HG03469 (cell line): ENCODE data around the gene PRKCH.
A peak's percentile ranks its signal among the peaks of the same experiment; 100 is the strongest.
"Not testable (repeated sequence)": the region's sequence is repeated elsewhere in the genome, so short reads cannot be mapped to it uniquely, and the experiment has no call there.

ENCODE experiments used
- ATAC-seq: cut with Tn5 transposase; IDR thresholded peaks from one replicate; pipeline ENCODE4 v1.9.1; 2021; ENCODE audit warnings: mild to moderate bottlenecking, moderate library complexity, moderate number of reproducible peaks; ENCODE audit not compliant: unreplicated experiment

Gene PRKCH

GRCh38 chr14:61451891-61452400 lies 130.6 kb downstream of the PRKCH start:
- no peak for ATAC-seq

- ATAC-seq: no peak
Observed at GRCh38 chr14:61452452-61452851, 131.1 kb downstream of the PRKCH start.

- no peak for ATAC-seq
Observed at GRCh38 chr14:61453103-61453767, 131.9 kb downstream of the PRKCH start.

- ATAC-seq: no peak
Observed at GRCh38 chr14:61454545-61454944, 133.2 kb downstream of the PRKCH start.

GRCh38 chr14:61455351-61455750 lies 134.0 kb downstream of the PRKCH start:
- no peak for ATAC-seq

- peak; percentile 56 for ATAC-seq
Observed at GRCh38 chr14:61456720-61457119, 135.3 kb downstream of the PRKCH start.

- no peak for ATAC-seq
Observed at GRCh38 chr14:61458766-61459165, 137.4 kb downstream of the PRKCH start.

GRCh38 chr14:61459229-61459628 lies 137.8 kb downstream of the PRKCH start:
- ATAC-seq: no peak

GRCh38 chr14:61460063-61460462 lies 138.7 kb downstream of the PRKCH start:
- ATAC-seq: no peak

- ATAC-seq: no peak
Observed at GRCh38 chr14:61460718-61461611, 139.6 kb downstream of the PRKCH start.

- no peak for ATAC-seq
Observed at GRCh38 chr14:61461808-61462275, 140.5 kb downstream of the PRKCH start.

- ATAC-seq: no peak
Observed at GRCh38 chr14:61462566-61463193, 141.3 kb downstream of the PRKCH start.

- no peak for ATAC-seq
Observed at GRCh38 chr14:61463664-61464285, 142.4 kb downstream of the PRKCH start.

- not testable (repeated sequence) for ATAC-seq
Observed at GRCh38 chr14:61464539-61465320, 143.4 kb downstream of the PRKCH start.

GRCh38 chr14:61466249-61466904 lies 145.0 kb downstream of the PRKCH start:
- ATAC-seq: no peak

- ATAC-seq: no peak
Observed at GRCh38 chr14:61466905-61467280, 145.5 kb downstream of the PRKCH start.

GRCh38 chr14:61467296-61467695 lies 145.9 kb downstream of the PRKCH start:
- ATAC-seq: no peak

- ATAC-seq: no peak
Observed at GRCh38 chr14:61468063-61468825, 146.9 kb downstream of the PRKCH start.

- ATAC-seq: no peak
Observed at GRCh38 chr14:61469781-61470180, 148.4 kb downstream of the PRKCH start.
